Myometrial cell (primary cell): ENCODE measurements around the gene BMAL2. TPM values are rescaled to one million over a fixed set of nuclear protein-coding genes. Genes with fewer than 3 reads are reported as not detected.

ENCODE experiments used
- total RNA-seq: library from RNA; depleted of rRNA; stranded (reverse); fragments of >200 nt; gene quantifications from 2 replicates; pipeline ENCODE4 v1.2.3, GENCODE V29; 2015

BMAL2 gene
- 29.1 and 30.3 TPM in 2 replicates for total RNA-seq

GRCh38 chr12:27332714-27333402 is at the start of gene BMAL2:
Gene BMAL2 (plus strand): TSS chr12:27332836. CDS start chr12:27333073, 237 bp downstream.

Other genes with a start within 250 kb of the BMAL2 start
- gene STK38L, start 88.5 kb upstream of the BMAL2 start, total RNA-seq = 6.9 and 7.4 TPM in 2 replicates
- gene SMCO2, start 113.9 kb downstream of the BMAL2 start, total RNA-seq = not detected in 2 replicates
- 69.2 and 79.4 TPM in 2 replicates for gene PPFIBP1, start 191.4 kb downstream of the BMAL2 start, total RNA-seq